Measurements from ENCODE around the gene CTSC.

- TF ChIP-seq CTCF (IDR thresholded peaks at IDR 0.05): no peak
- no peak for TF ChIP-seq POLR2A (IDR thresholded peaks at IDR 0.05)
Observed at GRCh38 chr11:88301488-88302140, 35.9 kb downstream of the CTSC start.
